ENCODE results near the gene PSMD4. TPM values are rescaled to one million over a fixed set of nuclear protein-coding genes. Genes with fewer than 3 reads are reported as not detected.

The PSMD4 gene
- total and polyA plus RNA-seq, 2 of the 8 experiments (the other 6 are each of a cell fraction or from before 2014, with no cell fraction given): 216 to 284 TPM

- Histone ChIP-seq H3K36me3 (ENCODE audit: control insufficient read depth in 2 of 4, insufficient read depth in 4 of 4, low read length in 3 of 4) (peaks cover 15 to 51% (median 35%) of the 10 kb centered on the region in 4 experiments; a peak in 7 of 8 replicates), H3K79me1 (ENCODE audit: low read depth, low read length) (no peaks in the 10 kb centered on the region), H2AFZ (ENCODE audit: low read length) (no peak overlapping the region), H3K4me1 (replicated peaks in 1 of 4; ENCODE audit: control insufficient read depth in 3 of 4, insufficient read depth in 4 of 4, low read length in 3 of 4) (no peaks in the 10 kb centered on the region), H3K23me2 (ENCODE audit: low read depth, low read length) (no peaks in the 10 kb centered on the region), H3K23ac (ENCODE audit: insufficient read length) (no peak overlapping the region), H2AK5ac (ENCODE audit: low read depth, low read length) (no peak overlapping the region), H2BK120ac (replicated peaks; ENCODE audit: low read depth, low read length) (no peak overlapping the region), H3K56ac (replicated peaks; ENCODE audit: insufficient read length, low read depth, low read length) (no peak overlapping the region), H3K79me2 (ENCODE audit: control insufficient read depth in 1 of 2, insufficient read depth in 2 of 2, low read length in 2 of 2) (no peaks in the 10 kb centered on the region), H2BK5ac (ENCODE audit: low read depth, low read length) (no peak overlapping the region), H2BK20ac (ENCODE audit: low read length) (no peak overlapping the region), H4K20me1 (replicated peaks in 1 of 2; ENCODE audit: control insufficient read depth in 1 of 2, insufficient read depth in 2 of 2, low read length in 2 of 2) (peaks cover 2 to 3% of the 10 kb centered on the region in 2 experiments), H4K91ac (replicated peaks; ENCODE audit: insufficient read length, low read length) (no peak overlapping the region), H3K9me3 (ENCODE audit: insufficient read depth in 2 of 2, low read depth in 1 of 2, low read length in 1 of 2) (no peaks in the 10 kb centered on the region), H4K5ac (ENCODE audit: insufficient read length, low read depth, low read length) (no peak overlapping the region), H3K27me3 (replicated peaks in 1 of 4; ENCODE audit: control insufficient read depth in 3 of 4, extremely low read depth in 1 of 4, insufficient read depth in 3 of 4, low read length in 3 of 4) (no peaks in the 10 kb centered on the region), H3K4me3 (ENCODE audit: extremely low read depth in 1 of 4, insufficient read depth in 2 of 4, low read depth in 3 of 4, low read length in 4 of 4) (no peak overlapping the region), H4K8ac (ENCODE audit: extremely low read depth, insufficient read depth, low read length) (no peak overlapping the region), H3K4me2 (ENCODE audit: insufficient read depth in 1 of 2, low read depth in 2 of 2, low read length in 2 of 2) (no peak overlapping the region), H3K14ac (ENCODE audit: insufficient read length) (no peak overlapping the region), H2BK15ac (ENCODE audit: low read length) (no peak overlapping the region), H3K9ac (replicated peaks in 1 of 4; ENCODE audit: extremely low read depth in 1 of 4, low read depth in 3 of 4, low read length in 3 of 4) (no peak overlapping the region), H3K18ac (ENCODE audit: extremely low read depth, low read length) (no peak overlapping the region), H2BK12ac (ENCODE audit: low read depth, low read length) (no peak overlapping the region), H3K4ac (replicated peaks; ENCODE audit: insufficient read length, low read depth, low read length) (no peak overlapping the region), H3K27ac (ENCODE audit: low read depth, low read length) (no peak overlapping the region)
- CTCF ChIA-PET (ENCODE audit: partially characterized antibody): interaction anchor here (1.0 kb wide), 3 partner anchors 11 to 33 kb away, joined by 3 to 5 read pairs (median 3); no protein-coding TSS in a partner anchor
- 97% methylated on average over 4 of the region's 4 CpGs; no CpG with 5 or more reads in 1 of the 2 experiments for WGBS, 2 experiments (ENCODE audit: extremely low coverage in 1 of 2, insufficient coverage in 1 of 2, insufficient read length in 1 of 2, insufficient replicate concordance in 2 of 2, low coverage in 1 of 2, low lambda C conversion rate in 2 of 2, missing lambda C conversion rate in 1 of 2)
- POLR2A ChIA-PET (ENCODE audit: partially characterized antibody): interaction anchor here (0.7 to 8.0 kb wide), 3 partner anchors 13 to 34 kb away, joined by 3 to 46 read pairs (median 3); partner anchors contain the start of gene ZNF687
- no peak for FAIRE-seq
- DNase-seq (ENCODE audit: low read depth in 1 of 2, low spot score in 2 of 2): no peak
- no peak for TF ChIP-seq NRF1 (IDR thresholded peaks at IDR 0.05; ENCODE audit: low read depth, low read length)
Measured at GRCh38 chr1:151267760-151268159, 13.2 kb downstream of the PSMD4 start.

Data from H1 (cell line).